Hippocampal formation (tissue), 2 donors: ENCODE results near the gene SF1.

ENCODE experiments used
- DNase-seq, 2 donors: peaks; one replicate each; lab custom pipeline; 2025; lab: John Stamatoyannopoulos, UW

The SF1 gene

GRCh38 chr11:64759722-64760719, 18.3 kb downstream of the SF1 start, which contains the start of gene PYGM:
PYGM (minus strand) TSS chr11:64759974; CDS start chr11:64759898, 76 bp downstream.
- DNase-seq = peak in 1 of 2 donors; percentile 51

GRCh38 chr11:64759131-64759721, 19.1 kb downstream of the SF1 start:
- no peak for DNase-seq

GRCh38 chr11:64758330-64759079, 19.8 kb downstream of the SF1 start:
- no peak for DNase-seq

- DNase-seq = no peak
These were observed 20.6 kb downstream of the SF1 start for GRCh38 chr11:64757549-64758329.

DNA sequence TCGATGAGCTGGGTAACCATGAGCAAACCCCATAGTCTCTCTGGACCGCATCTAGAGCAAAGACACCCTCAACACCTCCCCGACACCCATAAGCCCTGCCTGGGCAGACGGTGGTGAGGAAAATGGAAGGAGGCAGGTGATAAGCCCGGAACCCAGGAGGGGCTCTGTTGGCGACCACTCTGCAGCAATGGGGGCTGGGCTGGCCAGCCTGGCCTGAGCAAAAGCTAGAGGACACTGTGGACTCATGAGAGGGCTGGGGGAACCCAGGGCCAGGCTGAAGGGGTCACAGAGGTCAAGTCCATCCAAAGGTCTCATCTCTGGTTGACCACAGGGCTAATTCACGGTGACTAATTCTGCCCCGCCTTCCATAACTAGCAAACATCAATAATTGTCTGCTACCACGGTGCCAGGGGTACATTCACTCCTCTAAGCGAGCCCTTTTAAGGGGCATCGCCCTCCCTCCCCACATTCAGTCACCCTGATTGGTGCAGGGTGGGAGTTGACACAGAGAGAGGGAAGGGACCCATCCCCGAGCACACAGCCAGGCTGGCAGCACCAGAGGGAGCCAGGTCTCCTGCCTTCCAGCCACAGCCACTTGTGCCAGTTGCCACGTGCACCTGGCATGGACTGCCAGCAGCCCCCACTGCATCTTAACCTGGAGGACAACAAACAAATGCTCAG, 22.5 kb downstream of the SF1 start:
- no peak for DNase-seq

DNA sequence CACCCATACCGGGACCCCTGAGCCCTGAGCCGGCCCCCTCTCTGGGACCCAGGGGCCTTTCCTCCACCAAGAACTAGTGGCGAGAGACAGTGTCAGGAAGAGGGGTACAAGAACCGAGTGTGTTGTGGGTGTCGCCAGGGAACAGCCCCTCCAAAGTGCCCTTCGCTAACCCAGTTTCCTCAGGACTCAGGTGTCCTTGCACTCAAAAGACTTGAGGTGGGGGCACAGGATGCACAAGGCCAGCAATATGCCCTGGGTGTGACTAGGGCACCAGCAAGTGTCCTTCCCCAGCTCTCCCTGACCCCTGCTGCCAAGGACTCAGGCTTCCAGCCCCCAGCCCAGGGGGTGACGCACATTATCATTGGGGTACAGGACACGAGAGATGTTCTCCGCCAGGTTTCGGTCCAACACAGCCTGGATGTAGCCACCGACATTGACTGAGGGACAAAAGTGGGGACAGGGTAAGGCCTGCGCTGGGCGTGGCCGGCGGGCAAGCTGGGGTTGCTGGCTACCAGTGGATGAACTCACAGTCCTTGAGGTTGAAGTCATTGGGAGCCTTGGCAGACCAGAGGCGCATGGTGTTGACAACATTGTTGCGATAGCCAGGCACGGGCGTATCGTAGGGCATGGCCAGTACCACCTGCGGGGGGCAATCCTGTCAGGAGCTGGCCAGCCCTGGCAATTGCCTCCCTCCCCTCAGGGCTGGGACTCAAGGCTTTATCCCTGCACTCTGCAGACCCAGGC, 23.3 kb downstream of the SF1 start:
- DNase-seq = no peak

DNA sequence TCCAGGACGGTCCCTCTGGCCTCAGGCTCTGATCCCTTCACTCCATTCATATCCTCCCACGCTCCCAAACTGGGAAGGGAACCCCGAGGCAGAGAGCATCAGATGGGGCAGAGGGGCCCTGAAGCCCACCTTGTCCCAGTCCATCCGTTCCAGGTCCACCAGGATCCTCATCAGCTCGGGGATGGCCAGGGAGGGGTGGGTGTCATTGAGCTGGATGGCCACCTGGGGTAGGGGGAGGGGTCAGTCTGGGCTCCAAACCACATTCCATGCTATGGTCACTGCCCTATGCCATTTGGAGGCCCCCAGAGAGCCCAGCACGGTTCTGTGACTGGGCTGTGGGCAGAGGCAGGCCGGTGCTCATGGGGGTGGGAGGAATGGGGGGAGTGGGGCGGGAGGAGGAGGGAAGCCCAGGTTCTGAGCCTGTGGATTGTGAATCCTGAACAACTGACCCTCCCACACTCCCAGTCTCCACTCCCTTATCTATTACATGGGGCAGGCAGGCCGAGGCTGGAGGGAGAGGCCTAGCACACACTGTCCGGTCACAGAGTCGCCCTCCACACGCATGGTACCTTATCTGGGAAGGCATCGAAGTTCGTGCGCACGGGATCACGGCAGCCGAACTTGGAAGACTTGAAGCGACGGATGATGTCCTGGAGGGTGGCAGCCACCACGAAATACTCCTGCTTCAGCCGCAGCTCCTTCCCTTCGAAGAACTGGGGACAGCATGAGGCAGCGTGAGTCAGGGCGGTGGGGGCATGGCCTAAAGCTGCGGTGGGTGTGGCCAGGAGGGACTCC, 24.0 kb downstream of the SF1 start:
- no peak for DNase-seq

- DNase-seq = no peak
These were observed 24.8 kb downstream of the SF1 start for GRCh38 chr11:64753380-64754123.

DNA sequence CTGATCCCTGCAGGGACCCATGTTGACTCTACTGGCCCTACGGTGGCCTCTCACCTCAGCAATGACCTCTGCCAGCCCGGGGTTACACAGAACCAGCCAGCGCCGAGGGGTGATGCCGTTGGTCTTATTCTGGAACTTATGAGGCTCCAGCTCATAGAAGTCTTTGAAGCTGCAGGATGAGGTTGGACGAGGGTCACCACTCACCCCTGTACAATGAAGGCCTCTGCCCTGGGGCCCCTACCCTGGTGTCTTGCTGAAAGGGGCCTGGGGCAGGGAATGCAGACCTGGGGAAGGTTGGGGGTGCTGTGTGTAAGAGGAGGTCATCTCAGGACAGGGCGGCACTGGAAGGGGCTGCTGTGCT, 25.3 kb downstream of the SF1 start:
- no peak for DNase-seq

DNA sequence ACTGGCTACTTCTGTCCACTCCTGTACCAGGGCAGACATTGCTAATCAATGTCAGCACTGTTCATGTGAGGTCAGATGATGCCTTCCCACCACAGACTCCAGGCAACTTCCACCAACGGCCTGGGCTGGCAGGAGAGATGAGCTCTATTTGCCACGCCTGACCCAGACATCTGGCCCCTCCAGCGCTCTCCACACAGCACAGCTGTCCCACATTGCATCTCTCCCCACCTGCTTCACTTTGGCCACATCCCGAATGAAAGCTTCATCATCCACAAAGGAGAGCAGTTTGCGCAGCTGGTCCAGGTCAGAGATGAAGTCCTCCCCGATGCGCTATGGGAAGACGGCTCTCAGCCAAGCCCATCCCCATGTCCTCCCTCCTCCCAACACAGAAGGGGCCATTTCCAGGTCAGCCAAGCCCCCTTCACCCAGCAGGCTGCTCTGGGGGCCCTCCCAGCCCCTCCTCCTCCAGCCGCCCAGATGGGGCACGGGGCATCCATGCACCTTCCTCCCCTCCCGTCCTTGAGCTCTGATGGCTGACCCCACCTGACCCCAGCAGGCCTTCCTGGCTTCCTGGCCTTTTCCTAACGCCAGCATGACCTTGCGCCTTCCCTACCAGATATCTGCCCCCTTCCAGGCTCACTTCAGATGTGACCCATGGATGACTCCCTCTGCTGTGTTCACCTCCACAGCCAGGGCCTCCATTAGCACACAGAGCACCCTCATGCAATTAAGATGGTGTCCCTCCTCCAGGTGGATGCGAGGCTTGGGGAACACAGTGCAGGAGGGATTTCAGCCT, 26.0 kb downstream of the SF1 start:
- DNase-seq = no peak

- no peak for DNase-seq
These were observed 26.8 kb downstream of the SF1 start for GRCh38 chr11:64751580-64751979.

DNA sequence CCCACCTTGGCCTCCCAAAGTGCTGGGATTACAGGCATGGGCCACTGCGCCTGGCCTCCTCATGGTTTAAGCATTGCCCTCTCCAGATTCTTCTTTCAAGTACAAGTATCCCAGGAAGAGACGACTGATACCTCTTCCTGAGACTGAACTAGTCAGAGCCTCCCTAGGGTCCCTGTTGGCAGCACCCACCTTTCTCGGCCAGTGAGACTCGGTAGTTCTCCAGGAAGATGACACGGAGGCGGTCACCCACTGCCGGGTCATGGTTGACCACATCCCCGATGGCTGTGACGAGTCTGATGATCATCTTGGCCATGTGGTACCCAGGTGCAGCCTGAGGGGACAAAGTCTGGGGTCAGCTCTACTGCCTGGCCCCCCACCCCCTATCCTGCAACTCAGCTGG, 27.2 kb downstream of the SF1 start:
- no peak for DNase-seq

- DNase-seq = no peak
These were observed 27.8 kb downstream of the SF1 start for GRCh38 chr11:64750361-64751054.

- no peak for DNase-seq
These were observed 30.2 kb downstream of the SF1 start for GRCh38 chr11:64747961-64748665.

GRCh38 chr11:64746486-64746885, 31.9 kb downstream of the SF1 start:
- DNase-seq = no peak

DNA sequence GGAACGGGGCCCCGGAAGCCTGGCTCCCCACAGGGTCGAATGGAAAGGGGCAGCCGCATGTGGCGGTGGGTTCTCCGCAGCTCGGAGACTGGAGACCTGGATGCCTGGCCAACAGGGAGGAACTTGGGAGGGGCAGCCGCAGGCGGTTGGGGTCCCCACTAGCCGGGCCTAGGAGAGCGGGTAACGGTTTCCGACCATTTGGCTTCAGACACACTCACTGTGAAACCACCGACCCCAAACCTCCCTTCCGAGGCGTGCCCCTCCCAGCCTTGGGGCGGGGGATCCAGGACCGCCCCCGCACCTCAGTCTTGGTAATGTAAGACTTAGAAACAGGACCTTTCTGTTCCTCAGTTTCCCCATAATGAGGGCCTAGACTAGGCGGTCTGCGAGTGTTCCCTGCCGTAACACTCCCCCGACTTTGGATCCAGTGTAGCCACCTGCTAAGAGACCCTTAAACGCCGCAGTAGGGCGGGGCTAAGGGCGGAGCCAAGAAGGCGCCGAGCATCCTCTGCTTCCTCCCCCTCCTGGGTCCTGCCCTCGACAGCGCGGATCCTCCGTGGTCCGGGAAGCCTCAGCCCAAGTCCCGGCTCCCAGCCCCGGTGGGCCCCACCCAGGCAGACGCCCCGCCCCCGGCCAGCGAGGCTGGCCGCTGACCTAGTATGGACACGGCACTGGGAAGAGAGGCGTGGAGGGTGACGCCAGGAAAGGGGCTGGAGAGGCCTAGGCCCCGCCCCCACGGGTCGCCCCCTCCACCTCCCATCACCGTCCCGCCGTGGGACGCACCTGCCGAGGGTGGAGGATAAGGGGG, 32.6 kb downstream of the SF1 start:
- peak in 1 of 2 donors; percentile 25 for DNase-seq
